ENCODE data around the gene CD82.

Gene CD82

GRCh38 chr11:44577231-44577830, 11.9 kb downstream of the CD82 start:
- H3K4me3 ChIP-seq (ENCODE audit: low read depth, low read length), result no peak overlapping the region
- TF ChIP-seq, protein P1, sequence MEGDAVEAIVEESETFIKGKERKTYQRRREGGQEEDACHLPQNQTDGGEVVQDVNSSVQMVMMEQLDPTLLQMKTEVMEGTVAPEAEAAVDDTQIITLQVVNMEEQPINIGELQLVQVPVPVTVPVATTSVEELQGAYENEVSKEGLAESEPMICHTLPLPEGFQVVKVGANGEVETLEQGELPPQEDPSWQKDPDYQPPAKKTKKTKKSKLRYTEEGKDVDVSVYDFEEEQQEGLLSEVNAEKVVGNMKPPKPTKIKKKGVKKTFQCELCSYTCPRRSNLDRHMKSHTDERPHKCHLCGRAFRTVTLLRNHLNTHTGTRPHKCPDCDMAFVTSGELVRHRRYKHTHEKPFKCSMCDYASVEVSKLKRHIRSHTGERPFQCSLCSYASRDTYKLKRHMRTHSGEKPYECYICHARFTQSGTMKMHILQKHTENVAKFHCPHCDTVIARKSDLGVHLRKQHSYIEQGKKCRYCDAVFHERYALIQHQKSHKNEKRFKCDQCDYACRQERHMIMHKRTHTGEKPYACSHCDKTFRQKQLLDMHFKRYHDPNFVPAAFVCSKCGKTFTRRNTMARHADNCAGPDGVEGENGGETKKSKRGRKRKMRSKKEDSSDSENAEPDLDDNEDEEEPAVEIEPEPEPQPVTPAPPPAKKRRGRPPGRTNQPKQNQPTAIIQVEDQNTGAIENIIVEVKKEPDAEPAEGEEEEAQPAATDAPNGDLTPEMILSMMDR (conservative IDR thresholded peaks at IDR 0.05; ENCODE audit: low read depth, low read length), result no peak
- DNase-seq (ENCODE audit: low read depth), result no peak

GRCh38 chr11:44578279-44578678, 12.8 kb downstream of the CD82 start:
- DNase-seq (ENCODE audit: low read depth), result no peak
- TF ChIP-seq, protein P1 (conservative IDR thresholded peaks at IDR 0.05; ENCODE audit: low read depth, low read length), result no peak
- no peak overlapping the region for H3K4me3 ChIP-seq (ENCODE audit: low read depth, low read length)

DNA sequence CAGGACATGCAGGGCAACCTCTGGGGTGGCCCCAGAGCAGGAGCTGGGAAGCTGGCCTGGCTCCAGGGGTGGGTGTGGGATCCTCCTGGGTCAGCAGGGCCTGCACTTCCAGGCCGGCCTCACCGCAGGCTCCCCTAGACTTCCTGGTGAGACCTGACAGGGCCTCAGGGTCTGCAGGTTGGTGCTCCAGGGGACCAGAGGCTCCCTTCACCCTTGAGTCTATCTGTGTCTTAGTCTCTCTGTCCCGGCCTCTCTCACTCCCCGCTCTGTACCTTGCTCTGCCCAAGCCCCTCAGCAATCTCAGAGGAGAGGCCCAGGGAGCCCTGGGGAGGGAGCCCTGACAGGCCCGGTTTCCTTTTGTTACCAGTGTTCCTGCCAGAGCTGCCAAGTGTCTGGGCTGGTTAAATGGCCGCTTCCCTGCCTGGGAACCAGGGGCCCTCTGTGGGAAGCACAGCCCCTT, 13.9 kb downstream of the CD82 start:
- H3K4me3 ChIP-seq (ENCODE audit: low read depth, low read length), result no peak overlapping the region
- DNase-seq (ENCODE audit: low read depth), result no peak
- TF ChIP-seq, protein P1 (conservative IDR thresholded peaks at IDR 0.05; ENCODE audit: low read depth, low read length), result no peak

- TF ChIP-seq, protein P1 (conservative IDR thresholded peaks at IDR 0.05; ENCODE audit: low read depth, low read length), result no peak
- H3K4me3 ChIP-seq (ENCODE audit: low read depth, low read length), result no peak overlapping the region
- no peak for DNase-seq (ENCODE audit: low read depth)
These were observed 15.2 kb downstream of the CD82 start for GRCh38 chr11:44580701-44581100.

DNA sequence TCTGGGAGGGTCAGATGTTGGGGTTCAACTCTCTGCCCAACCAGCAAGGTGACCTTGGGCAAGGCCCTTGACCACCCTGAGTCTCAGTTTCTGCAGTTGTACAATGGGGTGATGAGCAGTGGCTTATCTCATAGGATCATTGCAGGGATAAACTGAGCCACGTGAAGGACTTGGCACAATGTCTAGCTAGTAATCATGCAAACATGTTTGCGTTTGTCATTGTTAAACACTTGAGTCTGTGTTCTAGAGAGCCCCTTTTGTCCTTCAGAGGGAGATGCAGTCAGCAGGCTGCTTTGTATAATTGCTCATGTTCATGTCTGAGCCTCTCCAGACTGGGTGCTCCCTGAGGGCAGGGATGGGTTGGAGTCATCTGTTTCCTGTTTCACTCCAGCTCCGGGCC, 15.8 kb downstream of the CD82 start:
- no peak overlapping the region for H3K4me3 ChIP-seq (ENCODE audit: low read depth, low read length)
- no peak for DNase-seq (ENCODE audit: low read depth)
- TF ChIP-seq, protein P1 (conservative IDR thresholded peaks at IDR 0.05; ENCODE audit: low read depth, low read length), result no peak

DNA sequence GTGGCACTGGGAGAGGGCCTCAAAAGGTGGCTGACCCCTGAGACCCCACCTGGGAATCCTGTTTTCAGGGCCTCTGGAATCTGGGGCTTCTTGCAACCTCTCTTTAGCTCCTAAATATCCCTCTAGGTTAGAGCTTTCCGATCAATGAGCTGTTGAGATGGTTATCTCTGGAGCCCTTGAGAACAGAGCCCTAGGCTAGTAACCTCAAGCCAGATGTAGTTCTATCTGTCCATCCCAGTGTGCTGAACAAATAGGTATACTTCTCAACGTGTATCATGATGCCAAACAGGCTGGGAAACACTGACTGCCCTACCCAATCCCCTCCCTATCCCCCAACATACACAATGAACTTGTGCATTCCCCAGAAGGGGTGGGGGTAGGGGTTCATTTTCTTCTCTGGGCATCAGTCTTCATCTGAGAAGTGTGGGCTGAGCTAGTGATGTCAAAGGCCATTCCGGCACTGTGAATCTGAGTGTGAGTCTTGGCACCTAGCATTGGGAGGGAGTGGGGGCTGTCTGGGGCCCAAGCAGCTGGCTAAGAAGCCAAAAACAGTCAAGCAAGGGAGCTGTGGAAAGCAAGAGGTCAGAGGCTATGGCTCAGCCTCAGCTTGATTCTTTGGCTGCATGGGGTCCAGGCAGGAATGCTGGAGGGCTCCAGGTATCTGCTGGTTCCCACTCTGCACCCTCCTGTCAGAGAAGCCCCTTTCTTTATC, 17.3 kb downstream of the CD82 start:
- no peak overlapping the region for H3K4me3 ChIP-seq (ENCODE audit: low read depth, low read length)
- no peak for DNase-seq (ENCODE audit: low read depth)
- TF ChIP-seq, protein P1 (conservative IDR thresholded peaks at IDR 0.05; ENCODE audit: low read depth, low read length), result no peak

DNA sequence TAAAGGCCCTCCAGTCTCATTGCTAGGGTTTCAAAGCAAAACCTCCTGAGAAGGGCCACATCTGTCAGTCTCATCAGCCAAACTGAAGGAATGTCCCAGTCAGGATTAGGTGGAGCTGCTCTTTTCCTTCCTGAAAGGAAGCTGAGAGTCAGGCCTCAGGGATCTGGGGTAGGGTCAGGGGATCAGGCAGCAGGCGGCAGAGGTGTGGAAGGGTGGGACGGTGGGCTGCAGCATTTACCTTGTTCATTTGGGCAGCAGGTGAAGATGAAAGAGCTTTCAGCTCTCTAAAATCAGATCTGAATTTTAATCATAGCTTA, 17.8 kb downstream of the CD82 start:
- TF ChIP-seq, protein P1 (conservative IDR thresholded peaks at IDR 0.05; ENCODE audit: low read depth, low read length), result no peak
- no peak overlapping the region for H3K4me3 ChIP-seq (ENCODE audit: low read depth, low read length)
- no peak for DNase-seq (ENCODE audit: low read depth)

Measured in choroid plexus epithelial cell (primary cell).